Measurements from ENCODE around the gene LCP2.

The LCP2 gene

GRCh38 chr5:170342153-170342725, 44.7 kb upstream of the LCP2 start:
- no peak overlapping the region for H3K9ac ChIP-seq (ENCODE audit: low read length)

GRCh38 chr5:170341545-170341944, 44.0 kb upstream of the LCP2 start:
- no peak overlapping the region for H3K4me3 ChIP-seq (ENCODE audit: insufficient read depth in 1 of 2, low read depth in 1 of 2, low read length in 2 of 2)
- no peaks in the 10 kb centered on the region for H3K36me3 ChIP-seq (ENCODE audit: control insufficient read depth in 1 of 2, insufficient read depth in 2 of 2, low read depth in 1 of 2, low read length in 2 of 2)
- no peak overlapping the region for H2AK5ac ChIP-seq (ENCODE audit: low read length, severe bottlenecking)
- H3K14ac ChIP-seq (ENCODE audit: low read length in 2 of 2): no peak overlapping the region
- H2BK5ac ChIP-seq (ENCODE audit: low read depth, low read length, poor library complexity, severe bottlenecking): no peak overlapping the region
- no peak overlapping the region for H2BK15ac ChIP-seq (ENCODE audit: low read depth, poor library complexity, severe bottlenecking)
- peaks cover 3 to 16% of the 10 kb centered on the region in 2 experiments for H3K27me3 ChIP-seq (ENCODE audit: control insufficient read depth in 1 of 2, insufficient read depth in 1 of 2, low read length in 2 of 2)
- no peak overlapping the region for H2BK12ac ChIP-seq (ENCODE audit: low read length in 2 of 2)
- H3K9me3 ChIP-seq (ENCODE audit: control insufficient read depth, low read length): peaks cover 10% of the 10 kb centered on the region
- no peak for DNase-seq
- no peak overlapping the region for H2BK120ac ChIP-seq (ENCODE audit: low read depth, low read length)
- H3K23ac ChIP-seq (ENCODE audit: low read length in 2 of 2): no peak overlapping the region
- no peak overlapping the region for H3K18ac ChIP-seq (ENCODE audit: low read depth in 1 of 2, low read length in 2 of 2)
- H3K79me1 ChIP-seq (replicated peaks; ENCODE audit: low read length, poor library complexity, severe bottlenecking): no peaks in the 10 kb centered on the region
- no peak overlapping the region for H3K4ac ChIP-seq (ENCODE audit: low read depth in 1 of 2, low read length in 2 of 2)
- H3K4me2 ChIP-seq (ENCODE audit: low read length, poor library complexity, severe bottlenecking): no peak overlapping the region
- WGBS: 95% methylated on average over 6 of the region's 9 CpGs
- no peak overlapping the region for H3K27ac ChIP-seq (ENCODE audit: low read length, poor library complexity, severe bottlenecking)
- H2AFZ ChIP-seq (ENCODE audit: low read depth, low read length): no peak overlapping the region
- H3K4me1 ChIP-seq (ENCODE audit: control insufficient read depth, insufficient read depth, low read depth, low read length): no peaks in the 10 kb centered on the region
- no peak overlapping the region for H4K8ac ChIP-seq (ENCODE audit: low read length)
- H4K91ac ChIP-seq (ENCODE audit: low read length): no peak overlapping the region
- no peak overlapping the region for H3K9ac ChIP-seq (ENCODE audit: low read length)

More at GRCh38 chr5:170342153-170342725, 44.7 kb upstream of the LCP2 start:
- Histone ChIP-seq H2AFZ (ENCODE audit: low read depth, low read length) (no peak overlapping the region), H3K4me3 (ENCODE audit: insufficient read depth in 1 of 2, low read depth in 1 of 2, low read length in 2 of 2) (no peak overlapping the region), H3K27ac (ENCODE audit: low read length, poor library complexity, severe bottlenecking) (no peak overlapping the region), H3K23ac (ENCODE audit: low read length in 2 of 2) (no peak overlapping the region), H3K18ac (ENCODE audit: low read depth in 1 of 2, low read length in 2 of 2) (no peak overlapping the region), H2BK120ac (ENCODE audit: low read depth, low read length) (no peak overlapping the region), H3K14ac (ENCODE audit: low read length in 2 of 2) (no peak overlapping the region), H3K4me2 (ENCODE audit: low read length, poor library complexity, severe bottlenecking) (no peak overlapping the region), H4K8ac (ENCODE audit: low read length) (no peak overlapping the region), H2BK12ac (ENCODE audit: low read length in 2 of 2) (no peak overlapping the region), H4K91ac (ENCODE audit: low read length) (no peak overlapping the region), H3K36me3 (ENCODE audit: control insufficient read depth in 1 of 2, insufficient read depth in 2 of 2, low read depth in 1 of 2, low read length in 2 of 2) (no peaks in the 10 kb centered on the region), H3K79me1 (replicated peaks; ENCODE audit: low read length, poor library complexity, severe bottlenecking) (no peaks in the 10 kb centered on the region), H2BK5ac (ENCODE audit: low read depth, low read length, poor library complexity, severe bottlenecking) (no peak overlapping the region), H2BK15ac (ENCODE audit: low read depth, poor library complexity, severe bottlenecking) (no peak overlapping the region), H3K27me3 (ENCODE audit: control insufficient read depth in 1 of 2, insufficient read depth in 1 of 2, low read length in 2 of 2) (peaks cover 3 to 21% of the 10 kb centered on the region in 2 experiments), H3K4me1 (ENCODE audit: control insufficient read depth, insufficient read depth, low read depth, low read length) (no peaks in the 10 kb centered on the region), H3K9me3 (ENCODE audit: control insufficient read depth, low read length) (peaks cover 10% of the 10 kb centered on the region), H2AK5ac (ENCODE audit: low read length, severe bottlenecking) (no peak overlapping the region), H3K4ac (ENCODE audit: low read depth in 1 of 2, low read length in 2 of 2) (no peak overlapping the region)
- 73% methylated on average over 6 of the region's 8 CpGs for WGBS
- no peak for DNase-seq

- no peak overlapping the region for H3K4me3 ChIP-seq (ENCODE audit: insufficient read depth in 1 of 2, low read depth in 1 of 2, low read length in 2 of 2)
- no peak overlapping the region for H3K9ac ChIP-seq (ENCODE audit: low read length)
- no peak overlapping the region for H3K23ac ChIP-seq (ENCODE audit: low read length in 2 of 2)
- H3K14ac ChIP-seq (ENCODE audit: low read length in 2 of 2): no peak overlapping the region
- H3K4ac ChIP-seq (ENCODE audit: low read depth in 1 of 2, low read length in 2 of 2): no peak overlapping the region
- H2AK5ac ChIP-seq (ENCODE audit: low read length, severe bottlenecking): no peak overlapping the region
- H4K8ac ChIP-seq (ENCODE audit: low read length): no peak overlapping the region
- no peak overlapping the region for H3K4me2 ChIP-seq (ENCODE audit: low read length, poor library complexity, severe bottlenecking)
- no peaks in the 10 kb centered on the region for H3K36me3 ChIP-seq (ENCODE audit: control insufficient read depth in 1 of 2, insufficient read depth in 2 of 2, low read depth in 1 of 2, low read length in 2 of 2)
- no peak overlapping the region for H3K27ac ChIP-seq (ENCODE audit: low read length, poor library complexity, severe bottlenecking)
- H3K18ac ChIP-seq (ENCODE audit: low read depth in 1 of 2, low read length in 2 of 2): no peak overlapping the region
- no peak overlapping the region for H2BK5ac ChIP-seq (ENCODE audit: low read depth, low read length, poor library complexity, severe bottlenecking)
- H3K4me1 ChIP-seq (ENCODE audit: control insufficient read depth, insufficient read depth, low read depth, low read length): no peaks in the 10 kb centered on the region
- H2BK12ac ChIP-seq (ENCODE audit: low read length in 2 of 2): no peak overlapping the region
- no peak for DNase-seq
- no peak overlapping the region for H4K91ac ChIP-seq (ENCODE audit: low read length)
- H2BK15ac ChIP-seq (ENCODE audit: low read depth, poor library complexity, severe bottlenecking): no peak overlapping the region
- H3K79me1 ChIP-seq (replicated peaks; ENCODE audit: low read length, poor library complexity, severe bottlenecking): no peaks in the 10 kb centered on the region
- no peak overlapping the region for H2BK120ac ChIP-seq (ENCODE audit: low read depth, low read length)
- H3K9me3 ChIP-seq (ENCODE audit: control insufficient read depth, low read length): no peaks in the 10 kb centered on the region
- 92% methylated on average over 1 of the region's 1 CpG for WGBS
- peaks cover 3 to 10% of the 10 kb centered on the region in 2 experiments for H3K27me3 ChIP-seq (ENCODE audit: control insufficient read depth in 1 of 2, insufficient read depth in 1 of 2, low read length in 2 of 2)
- no peak overlapping the region for H2AFZ ChIP-seq (ENCODE audit: low read depth, low read length)
Observed at GRCh38 chr5:170339780-170340167, 42.2 kb upstream of the LCP2 start.

- no peak overlapping the region for H2BK12ac ChIP-seq (ENCODE audit: low read length in 2 of 2)
- H3K9me3 ChIP-seq (ENCODE audit: control insufficient read depth, low read length): no peaks in the 10 kb centered on the region
- no peak overlapping the region for H2AFZ ChIP-seq (ENCODE audit: low read depth, low read length)
- H4K91ac ChIP-seq (ENCODE audit: low read length): no peak overlapping the region
- H3K79me1 ChIP-seq (replicated peaks; ENCODE audit: low read length, poor library complexity, severe bottlenecking): no peaks in the 10 kb centered on the region
- H3K23ac ChIP-seq (ENCODE audit: low read length in 2 of 2): no peak overlapping the region
- no peak overlapping the region for H3K14ac ChIP-seq (ENCODE audit: low read length in 2 of 2)
- DNase-seq: no peak
- no peaks in the 10 kb centered on the region for H3K36me3 ChIP-seq (ENCODE audit: control insufficient read depth in 1 of 2, insufficient read depth in 2 of 2, low read depth in 1 of 2, low read length in 2 of 2)
- no peak overlapping the region for H3K4me2 ChIP-seq (ENCODE audit: low read length, poor library complexity, severe bottlenecking)
- no peak overlapping the region for H2BK120ac ChIP-seq (ENCODE audit: low read depth, low read length)
- no peak overlapping the region for H2AK5ac ChIP-seq (ENCODE audit: low read length, severe bottlenecking)
- no peak overlapping the region for H3K18ac ChIP-seq (ENCODE audit: low read depth in 1 of 2, low read length in 2 of 2)
- no peak overlapping the region for H3K4ac ChIP-seq (ENCODE audit: low read depth in 1 of 2, low read length in 2 of 2)
- no peak overlapping the region for H4K8ac ChIP-seq (ENCODE audit: low read length)
- peaks cover 3 to 10% of the 10 kb centered on the region in 2 experiments for H3K27me3 ChIP-seq (ENCODE audit: control insufficient read depth in 1 of 2, insufficient read depth in 1 of 2, low read length in 2 of 2)
- no peak overlapping the region for H3K9ac ChIP-seq (ENCODE audit: low read length)
- no peak overlapping the region for H2BK15ac ChIP-seq (ENCODE audit: low read depth, poor library complexity, severe bottlenecking)
- no peaks in the 10 kb centered on the region for H3K4me1 ChIP-seq (ENCODE audit: control insufficient read depth, insufficient read depth, low read depth, low read length)
- WGBS: 91% methylated on average over 4 of the region's 4 CpGs
- H3K27ac ChIP-seq (ENCODE audit: low read length, poor library complexity, severe bottlenecking): no peak overlapping the region
- no peak overlapping the region for H2BK5ac ChIP-seq (ENCODE audit: low read depth, low read length, poor library complexity, severe bottlenecking)
- no peak overlapping the region for H3K4me3 ChIP-seq (ENCODE audit: insufficient read depth in 1 of 2, low read depth in 1 of 2, low read length in 2 of 2)
Observed at GRCh38 chr5:170338933-170339779, 41.6 kb upstream of the LCP2 start.

Measured in mesenchymal stem cell (in vitro differentiated cells and primary cell).